ENCODE data around the gene ARL8A. TPM values are rescaled to one million over a fixed set of nuclear protein-coding genes. Genes with fewer than 3 reads are reported as not detected.
"Not testable (repeated sequence)": the region's sequence is repeated elsewhere in the genome, so short reads cannot be mapped to it uniquely, and the experiment has no call there.

ARL8A gene
- total RNA-seq, 1 donor from 2014 or later = 51.9 TPM

GRCh38 chr1:202182040-202182877, 37.7 kb upstream of the ARL8A start:
- Mint-ChIP-seq H3K4me1 (peaks cover 13% of the 10 kb centered on the region), H3K27ac (no peak overlapping the region), H3K4me3 (no peak overlapping the region), H3K36me3 (ENCODE audit: low read depth) (no peaks in the 10 kb centered on the region), H3K9me3 (no peaks in the 10 kb centered on the region), H3K27me3 (peaks cover 4% of the 10 kb centered on the region)
- DNase-seq = no peak
- intact Hi-C loops (cut with micrococcal nuclease) = no loop called here

- peaks cover 4% of the 10 kb centered on the region for H3K27me3 Mint-ChIP-seq
- H3K36me3 Mint-ChIP-seq (ENCODE audit: low read depth) = no peaks in the 10 kb centered on the region
- H3K4me3 Mint-ChIP-seq = no peak overlapping the region
- peaks cover 13% of the 10 kb centered on the region for H3K4me1 Mint-ChIP-seq
- H3K9me3 Mint-ChIP-seq = no peaks in the 10 kb centered on the region
- no peak for DNase-seq
- H3K27ac Mint-ChIP-seq = no peak overlapping the region
- intact Hi-C loops (cut with micrococcal nuclease) = no loop called here
Measured at GRCh38 chr1:202181586-202181985, 37.0 kb upstream of the ARL8A start.

- H3K27me3 Mint-ChIP-seq; H3K4me3 Mint-ChIP-seq; H3K27ac Mint-ChIP-seq; H3K36me3 Mint-ChIP-seq (ENCODE audit: low read depth); intact Hi-C loops (cut with micrococcal nuclease); H3K9me3 Mint-ChIP-seq; DNase-seq: not testable (repeated sequence)
- peaks cover 13% of the 10 kb centered on the region for H3K4me1 Mint-ChIP-seq
Measured at GRCh38 chr1:202180751-202181139, 36.2 kb upstream of the ARL8A start.

GRCh38 chr1:202179828-202180750, 35.6 kb upstream of the ARL8A start:
- Mint-ChIP-seq H3K27ac (no peak overlapping the region), H3K4me3 (no peak overlapping the region), H3K36me3 (ENCODE audit: low read depth) (no peaks in the 10 kb centered on the region), H3K27me3 (peaks cover 3% of the 10 kb centered on the region), H3K9me3 (no peaks in the 10 kb centered on the region), H3K4me1 (peaks cover 13% of the 10 kb centered on the region)
- no peak for DNase-seq
- intact Hi-C loops (cut with micrococcal nuclease) = no loop called here

- no peak for DNase-seq
- Mint-ChIP-seq H3K9me3 (no peaks in the 10 kb centered on the region), H3K27me3 (no peaks in the 10 kb centered on the region), H3K27ac (no peak overlapping the region), H3K4me1 (no peaks in the 10 kb centered on the region), H3K36me3 (ENCODE audit: low read depth) (peaks cover 2% of the 10 kb centered on the region), H3K4me3 (no peak overlapping the region)
- intact Hi-C loops (cut with micrococcal nuclease) = no loop called here
Measured at GRCh38 chr1:202176949-202177927, 32.7 kb upstream of the ARL8A start.

- H3K4me3 Mint-ChIP-seq = no peak overlapping the region
- H3K9me3 Mint-ChIP-seq = no peaks in the 10 kb centered on the region
- intact Hi-C loops (cut with micrococcal nuclease) = no loop called here
- no peak overlapping the region for H3K27ac Mint-ChIP-seq
- peaks cover 2% of the 10 kb centered on the region for H3K4me1 Mint-ChIP-seq
- peaks cover 2% of the 10 kb centered on the region for H3K36me3 Mint-ChIP-seq (ENCODE audit: low read depth)
- DNase-seq = no peak
- H3K27me3 Mint-ChIP-seq = no peaks in the 10 kb centered on the region
Measured at GRCh38 chr1:202173993-202174392, 29.5 kb upstream of the ARL8A start.

GRCh38 chr1:202172015-202172355, 27.4 kb upstream of the ARL8A start:
- no peak overlapping the region for H3K27ac Mint-ChIP-seq

GRCh38 chr1:202171292-202172014, 26.9 kb upstream of the ARL8A start:
- Mint-ChIP-seq H3K27me3 (no peaks in the 10 kb centered on the region), H3K27ac (no peak overlapping the region), H3K4me3 (no peak overlapping the region), H3K9me3 (no peaks in the 10 kb centered on the region), H3K36me3 (ENCODE audit: low read depth) (peaks cover 2% of the 10 kb centered on the region), H3K4me1 (peaks cover 8% of the 10 kb centered on the region)
- intact Hi-C loops (cut with micrococcal nuclease) = no loop called here
- DNase-seq = no peak

More at GRCh38 chr1:202172015-202172355, 27.4 kb upstream of the ARL8A start:
- no peaks in the 10 kb centered on the region for H3K9me3 Mint-ChIP-seq
- peaks cover 2% of the 10 kb centered on the region for H3K36me3 Mint-ChIP-seq (ENCODE audit: low read depth)
- H3K27me3 Mint-ChIP-seq = no peaks in the 10 kb centered on the region
- intact Hi-C loops (cut with micrococcal nuclease) = no loop called here
- peaks cover 4% of the 10 kb centered on the region for H3K4me1 Mint-ChIP-seq
- no peak overlapping the region for H3K4me3 Mint-ChIP-seq
- peak; percentile 56 for DNase-seq

- DNase-seq = peak; percentile 64
- intact Hi-C loops (cut with micrococcal nuclease) = no loop called here
- H3K27ac Mint-ChIP-seq = no peak overlapping the region
- H3K4me1 Mint-ChIP-seq = peaks cover 14% of the 10 kb centered on the region
- no peaks in the 10 kb centered on the region for H3K27me3 Mint-ChIP-seq
- H3K9me3 Mint-ChIP-seq = no peaks in the 10 kb centered on the region
- H3K36me3 Mint-ChIP-seq (ENCODE audit: low read depth) = peaks cover 2% of the 10 kb centered on the region
- H3K4me3 Mint-ChIP-seq = no peak overlapping the region
Measured at GRCh38 chr1:202170726-202171125, 26.2 kb upstream of the ARL8A start.

- Mint-ChIP-seq H3K4me3 (no peak overlapping the region), H3K4me1 (peaks cover 30% of the 10 kb centered on the region)
- intact Hi-C loops (cut with micrococcal nuclease) = loop anchor here (10.0 kb wide), 1 partner anchor 636 kb away; the partner anchor contains the start of gene KDM5B
Measured at GRCh38 chr1:202168861-202169260, 24.3 kb upstream of the ARL8A start.

GRCh38 chr1:202167708-202168415, 23.3 kb upstream of the ARL8A start:
- Mint-ChIP-seq H3K36me3 (ENCODE audit: low read depth) (peaks cover 2% of the 10 kb centered on the region), H3K4me3 (no peak overlapping the region), H3K27ac (no peak overlapping the region), H3K27me3 (no peaks in the 10 kb centered on the region), H3K4me1 (peaks cover 39% of the 10 kb centered on the region), H3K9me3 (no peaks in the 10 kb centered on the region)
- DNase-seq = no peak
- intact Hi-C loops (cut with micrococcal nuclease) = loop anchor here (10.0 kb wide), 1 partner anchor 637 kb away; the partner anchor contains the start of gene KDM5B

More at GRCh38 chr1:202168861-202169260, 24.3 kb upstream of the ARL8A start:
- Mint-ChIP-seq H3K27me3 (no peaks in the 10 kb centered on the region), H3K36me3 (ENCODE audit: low read depth) (peaks cover 4% of the 10 kb centered on the region), H3K9me3 (no peaks in the 10 kb centered on the region), H3K27ac (no peak overlapping the region)
- DNase-seq = no peak

- not testable (repeated sequence) for H3K27me3 Mint-ChIP-seq; H3K36me3 Mint-ChIP-seq (ENCODE audit: low read depth); H3K9me3 Mint-ChIP-seq; H3K4me3 Mint-ChIP-seq; DNase-seq
- H3K4me1 Mint-ChIP-seq = peaks cover 47% of the 10 kb centered on the region
- intact Hi-C loops (cut with micrococcal nuclease) = loop anchor here (10.0 kb wide), 1 partner anchor 638 kb away; the partner anchor contains the start of gene KDM5B
- H3K27ac Mint-ChIP-seq = peak overlapping the region; percentile 97
Measured at GRCh38 chr1:202167054-202167453, 22.5 kb upstream of the ARL8A start.
